ENCODE results near the gene CLCN2.
"Not testable (repeated sequence)": the region's sequence is repeated elsewhere in the genome, so short reads cannot be mapped to it uniquely, and the experiment has no call there.

CLCN2 gene

DNA sequence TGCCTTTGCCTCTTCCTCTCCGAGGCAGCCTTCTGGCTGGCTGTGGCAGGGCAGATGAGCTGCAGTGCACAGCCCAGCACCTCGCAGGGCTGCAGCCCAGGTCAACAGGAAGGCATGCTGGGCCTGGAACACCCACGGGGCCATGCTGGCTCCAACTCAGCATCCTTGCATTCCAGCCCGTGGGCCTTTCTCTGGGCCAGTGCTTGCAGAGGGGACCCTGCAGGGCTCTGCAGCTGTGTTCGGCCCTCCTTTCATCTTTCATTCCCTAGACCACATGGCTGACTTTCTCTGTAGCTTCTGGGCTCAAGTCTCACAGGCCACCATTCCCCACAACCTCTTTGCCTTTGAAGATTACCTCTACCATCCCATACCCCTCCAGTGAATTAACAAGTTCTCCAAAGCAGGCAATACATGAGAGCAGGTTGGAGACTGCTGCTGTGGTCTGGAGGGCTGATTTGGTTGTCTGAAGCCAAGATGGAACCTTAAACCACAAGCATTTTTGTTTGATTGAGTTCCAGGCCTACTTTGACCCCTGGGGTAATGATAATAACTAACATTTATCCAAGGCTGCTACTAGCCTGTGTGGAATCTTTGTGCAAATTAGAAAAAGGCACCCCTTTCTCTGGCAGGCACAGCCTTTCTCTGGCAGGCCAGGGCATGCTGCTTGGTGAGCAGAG lies 18.1 kb downstream of the CLCN2 start:
- no peak for DNase-seq

DNA sequence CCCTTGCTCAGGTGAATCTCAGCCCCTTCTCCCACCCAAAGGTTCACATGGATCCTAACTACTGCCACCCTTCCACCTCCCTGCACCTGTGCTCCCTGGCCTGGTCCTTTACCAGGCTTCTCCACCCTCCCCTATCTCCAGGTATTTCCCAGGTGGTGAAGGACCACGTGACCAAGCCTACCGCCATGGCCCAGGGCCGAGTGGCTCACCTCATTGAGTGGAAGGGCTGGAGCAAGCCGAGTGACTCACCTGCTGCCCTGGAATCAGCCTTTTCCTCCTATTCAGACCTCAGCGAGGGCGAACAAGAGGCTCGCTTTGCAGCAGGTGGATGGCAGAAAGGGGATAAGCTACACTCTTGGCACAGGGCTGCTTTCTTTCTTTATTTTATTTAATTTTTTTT lies 19.5 kb downstream of the CLCN2 start:
- DNase-seq: no peak

DNA sequence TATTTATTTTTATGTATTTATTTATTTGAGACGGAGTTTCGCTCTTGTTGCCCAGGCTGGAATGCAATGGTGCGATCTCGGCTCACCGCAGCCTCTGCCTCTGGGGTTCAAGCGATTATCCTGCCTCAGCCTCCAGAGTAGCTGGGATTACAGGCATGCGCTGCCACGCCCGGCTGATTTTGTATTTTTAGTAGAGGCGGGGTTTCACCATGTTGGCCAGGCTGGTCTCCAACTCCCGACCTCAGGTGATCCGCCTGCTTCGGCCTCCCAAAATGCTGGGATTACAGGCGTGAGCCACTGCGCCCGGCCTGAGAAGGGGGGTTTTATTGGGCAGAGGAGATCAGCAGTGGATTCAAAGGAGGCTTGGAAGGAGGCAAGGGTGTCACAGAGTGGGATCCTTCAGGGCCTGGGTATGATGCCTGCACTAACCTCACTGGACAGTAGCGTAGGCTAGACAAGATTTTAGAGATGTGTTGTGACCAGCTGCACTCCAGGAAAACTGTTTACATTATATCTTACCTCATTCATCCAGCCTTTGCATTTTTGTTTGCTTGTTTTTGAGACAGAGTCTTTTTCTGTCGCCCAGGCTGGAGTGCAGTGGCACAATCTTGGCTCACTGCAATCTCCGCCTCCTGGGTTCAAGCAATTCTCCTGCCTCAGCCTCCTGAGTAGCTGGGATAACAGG lies 21.8 kb downstream of the CLCN2 start:
- DNase-seq: not testable (repeated sequence)

DNA sequence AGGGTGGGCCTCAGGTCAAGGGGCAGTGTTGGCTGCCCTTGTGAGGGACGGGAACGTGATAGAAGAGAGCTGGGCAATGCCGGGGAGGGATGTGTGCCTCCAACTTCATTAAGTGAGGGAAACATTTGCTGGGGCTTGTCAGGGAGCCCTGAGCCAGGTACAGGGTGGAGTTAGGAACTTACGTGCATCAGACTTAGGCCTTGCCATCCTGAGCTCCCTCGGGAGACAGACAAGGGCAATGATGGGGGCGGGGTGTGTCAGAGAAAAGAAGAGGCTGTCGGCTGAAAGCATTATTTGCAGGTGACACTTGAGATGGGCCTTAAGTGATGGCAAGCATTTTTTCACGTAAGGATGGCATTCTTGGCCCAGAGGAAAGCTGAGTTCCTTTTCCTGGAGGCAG lies 22.4 kb downstream of the CLCN2 start:
- peak; percentile 85 for DNase-seq

DNA sequence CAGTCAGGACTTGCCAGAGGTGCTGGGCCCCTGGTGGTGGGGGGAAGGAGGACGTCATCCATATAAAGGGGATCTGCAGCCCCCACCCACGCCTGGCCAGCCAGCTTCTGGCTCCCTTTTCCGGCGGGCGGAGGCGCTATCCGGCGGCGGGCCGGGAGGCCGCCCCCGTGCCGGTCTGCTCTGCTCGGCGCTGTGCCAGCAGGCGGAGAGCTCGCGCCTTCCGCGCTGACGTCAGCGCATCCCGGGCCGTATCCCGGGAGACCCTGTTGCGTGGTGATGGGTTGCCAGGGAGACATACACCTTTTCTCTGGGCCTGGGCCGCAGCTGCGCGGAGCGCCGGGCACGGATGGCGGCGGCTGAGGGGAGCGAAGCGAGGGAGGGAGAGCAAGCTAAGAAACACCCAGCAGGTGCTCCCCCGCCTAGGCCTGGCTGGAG lies 22.9 kb downstream of the CLCN2 start:
- peak; percentile 94 for DNase-seq

DNA sequence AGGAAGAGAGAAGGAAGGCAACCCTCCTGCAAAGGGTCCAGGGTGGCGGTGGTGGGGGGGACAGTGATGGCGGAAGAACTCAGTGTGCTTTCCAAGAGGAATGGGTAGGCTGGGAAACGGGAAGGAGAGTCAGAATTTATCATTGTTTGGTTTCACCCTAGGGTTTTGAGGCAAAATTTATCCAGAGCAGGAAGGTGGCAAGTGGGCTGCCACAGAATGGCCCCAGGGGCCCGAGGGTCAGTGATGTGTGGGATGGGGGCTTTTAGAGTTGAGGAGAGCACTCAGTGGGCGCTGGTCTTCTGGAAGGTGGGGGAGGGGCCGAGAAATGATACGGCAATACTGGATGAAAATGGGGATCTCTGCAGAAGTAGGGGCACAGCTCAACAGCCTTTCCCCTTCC lies 23.4 kb downstream of the CLCN2 start:
- no peak for DNase-seq

DNA sequence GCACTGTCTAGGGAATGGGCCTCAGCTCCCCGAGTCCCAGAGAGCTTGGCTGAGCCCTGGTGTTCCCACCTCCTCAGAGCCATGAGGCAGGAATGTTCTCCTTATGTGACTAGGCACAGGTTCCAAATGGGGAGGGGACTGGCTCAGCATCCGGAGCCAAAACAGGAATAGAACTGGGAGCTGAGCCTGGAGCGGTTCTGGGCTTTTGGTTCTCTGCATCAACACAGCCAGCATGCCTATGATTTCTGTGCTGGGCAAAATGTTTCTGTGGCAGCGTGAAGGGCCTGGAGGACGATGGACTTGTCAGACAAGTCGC lies 24.0 kb downstream of the CLCN2 start, which contains the start of gene FAM131A:
FAM131A (plus strand) TSS at position 202 of the 316 bp plus-strand sequence; CDS start at position 233, 31 bp downstream.
- no peak for DNase-seq

DNA sequence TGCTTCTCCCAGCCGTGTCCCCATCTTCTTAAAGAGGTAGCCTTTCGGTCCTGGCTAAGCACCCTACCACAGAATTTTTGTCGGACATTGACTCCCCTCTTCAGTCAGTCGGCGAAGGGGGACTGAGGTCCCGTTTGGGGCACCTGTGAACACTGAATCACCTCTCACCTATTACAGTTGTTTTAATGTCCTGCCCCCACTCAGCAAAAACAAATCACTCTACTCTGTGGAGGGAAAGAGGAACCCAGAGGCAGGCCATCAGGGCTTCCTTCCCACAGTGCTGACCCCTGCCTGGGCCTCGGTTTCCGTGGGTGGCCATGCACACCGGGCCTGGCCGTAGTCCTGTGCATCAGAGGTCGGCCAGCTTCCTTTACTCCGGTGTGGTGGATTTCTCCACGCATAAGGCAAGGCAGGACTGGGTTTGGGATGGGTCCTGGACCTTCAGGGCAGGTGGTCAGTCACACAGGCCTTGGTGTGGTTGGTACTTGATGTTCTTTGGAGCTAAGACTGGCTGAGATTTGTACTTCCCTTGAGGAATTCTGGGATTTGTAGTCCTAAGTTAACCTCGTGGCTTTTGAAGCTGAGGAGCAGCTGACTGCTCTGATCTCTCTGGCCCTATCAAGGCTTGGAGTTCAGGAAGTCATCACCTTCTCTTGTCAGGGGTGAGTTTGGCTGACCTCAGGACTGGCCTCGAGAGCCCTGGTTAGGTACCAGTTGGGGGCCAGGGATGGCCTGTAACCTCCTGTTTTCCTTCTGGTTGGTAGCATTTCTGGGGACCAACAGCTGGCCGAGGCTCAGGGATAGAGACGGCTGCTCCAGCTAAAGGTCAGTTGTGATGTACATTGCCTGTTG lies 24.6 kb downstream of the CLCN2 start:
- peak; percentile 64 for DNase-seq

DNA sequence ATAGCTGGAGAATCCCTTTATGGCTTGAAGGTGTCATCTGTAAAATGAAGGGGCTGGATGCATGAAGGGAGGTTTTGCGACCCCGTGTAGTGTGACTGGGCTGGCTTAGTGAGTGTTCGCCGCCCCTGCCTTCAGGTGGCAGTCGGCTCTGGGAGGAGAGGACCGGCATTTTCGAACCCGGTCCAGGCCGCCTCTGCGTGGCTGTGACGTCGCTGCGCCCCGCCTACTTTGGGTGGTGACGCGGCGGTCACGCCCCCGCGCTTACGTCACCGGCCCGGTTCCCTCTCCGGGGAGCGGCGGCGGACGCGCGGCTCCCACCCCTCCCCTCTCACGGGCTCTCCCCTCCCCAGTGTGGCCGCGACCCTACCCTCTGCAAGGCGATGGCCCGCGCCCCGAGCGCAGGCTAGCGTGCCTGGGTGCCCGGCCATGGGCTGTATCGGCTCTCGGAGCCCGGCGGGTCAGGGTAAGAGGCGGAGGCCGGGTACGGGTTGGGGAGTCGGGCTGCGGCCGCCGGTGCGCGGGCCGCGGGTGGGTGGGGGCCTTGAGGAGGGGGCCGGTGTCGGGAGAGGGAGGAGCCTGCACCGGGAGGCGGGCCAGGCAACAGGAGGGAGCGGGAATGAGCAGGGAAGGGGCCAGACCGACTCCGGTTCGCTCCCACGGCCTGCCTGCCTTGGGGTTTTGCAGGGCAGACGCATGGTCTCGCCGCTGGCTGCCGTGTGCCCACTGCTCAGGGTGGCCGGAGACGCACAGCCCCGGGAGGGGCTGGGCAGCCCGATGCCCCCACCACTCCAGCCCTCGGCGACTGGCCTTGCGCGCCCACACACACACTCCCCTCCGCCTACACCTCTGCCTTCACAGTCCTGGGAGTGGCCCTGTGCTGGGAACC lies 25.5 kb downstream of the CLCN2 start:
- DNase-seq: peak; percentile 77

DNA sequence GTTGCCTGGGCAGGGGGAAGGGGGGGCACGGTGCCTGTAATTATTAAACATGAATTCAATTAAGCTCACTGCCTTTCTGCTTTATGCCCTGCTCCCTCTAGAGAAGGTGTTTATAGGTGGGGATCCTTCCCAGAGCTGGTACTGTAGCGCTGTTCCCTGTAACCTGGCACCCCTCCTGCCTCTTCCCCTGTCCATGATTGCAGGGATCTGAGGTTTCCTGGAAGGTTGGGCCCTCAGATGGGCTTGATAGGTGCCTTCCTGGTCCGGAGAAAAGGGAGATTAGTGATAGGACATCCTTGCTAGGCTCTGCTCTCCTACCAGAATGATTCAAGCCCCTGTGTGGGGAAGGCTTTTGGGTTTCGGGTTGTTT lies 26.1 kb downstream of the CLCN2 start:
- DNase-seq: peak; percentile 57

DNA sequence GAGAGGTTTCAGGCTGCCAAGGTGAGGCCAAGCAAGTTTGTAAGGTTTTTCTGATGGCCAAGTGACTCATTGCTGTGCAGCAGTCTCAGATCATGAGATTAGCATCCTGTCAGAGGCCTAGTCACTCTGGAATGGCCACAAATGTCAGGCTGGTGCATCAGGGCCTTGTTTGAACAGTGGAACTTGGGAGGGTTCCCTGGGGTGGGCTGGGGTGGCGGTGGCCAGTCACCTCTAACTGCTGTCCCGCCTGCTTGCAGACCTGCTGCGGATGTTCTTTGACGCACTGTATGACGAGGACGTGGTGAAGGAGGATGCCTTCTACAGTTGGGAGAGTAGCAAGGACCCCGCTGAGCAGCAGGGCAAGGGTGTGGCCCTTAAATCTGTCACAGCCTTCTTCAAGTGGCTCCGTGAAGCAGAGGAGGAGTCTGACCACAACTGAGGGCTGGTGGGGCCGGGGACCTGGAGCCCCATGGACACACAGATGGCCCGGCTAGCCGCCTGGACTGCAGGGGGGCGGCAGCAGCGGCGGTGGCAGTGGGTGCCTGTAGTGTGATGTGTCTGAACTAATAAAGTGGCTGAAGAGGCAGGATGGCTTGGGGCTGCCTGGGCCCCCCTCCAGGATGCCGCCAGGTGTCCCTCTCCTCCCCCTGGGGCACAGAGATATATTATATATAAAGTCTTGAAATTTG lies 26.8 kb downstream of the CLCN2 start:
- no peak for DNase-seq

DNA sequence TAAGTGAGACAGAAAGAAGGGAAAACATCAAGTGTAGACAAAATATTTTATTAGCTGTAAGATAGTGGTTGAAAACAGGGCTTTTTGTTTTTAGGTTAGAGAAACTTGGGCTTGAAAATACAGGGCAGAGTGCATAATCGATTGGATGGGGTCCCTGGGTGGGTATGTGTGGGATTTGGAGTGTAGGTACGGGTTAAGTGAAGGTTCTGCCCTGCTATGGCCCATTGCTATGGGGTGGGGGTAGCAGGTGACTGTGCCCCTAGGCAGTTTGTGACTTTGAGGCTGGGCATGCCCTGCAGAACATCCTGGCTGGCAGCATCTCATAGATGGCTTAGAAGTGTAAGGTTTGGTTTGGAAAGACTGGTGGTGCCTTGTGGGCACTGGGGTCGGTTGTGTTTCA lies 27.7 kb downstream of the CLCN2 start:
- no peak for DNase-seq

DNA sequence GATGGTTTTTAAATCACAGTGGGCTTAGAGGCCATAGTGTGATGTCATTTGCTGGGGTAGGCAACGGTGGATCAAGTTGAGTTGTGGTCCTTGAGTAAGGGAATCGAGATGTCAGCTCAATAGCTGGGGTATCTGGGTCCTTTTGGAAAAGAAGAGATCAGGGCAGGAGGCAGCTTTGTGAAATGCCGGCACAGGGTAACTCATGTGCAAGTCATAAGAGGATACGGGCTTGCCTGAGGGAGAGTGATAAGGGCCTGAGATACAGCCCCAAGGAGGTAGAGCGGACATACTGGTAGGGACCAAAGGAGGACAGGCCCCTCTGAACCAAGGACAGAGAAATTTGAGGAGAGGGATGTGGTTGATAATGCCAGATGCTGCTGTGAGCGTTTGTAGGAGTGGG lies 28.2 kb downstream of the CLCN2 start:
- no peak for DNase-seq

DNA sequence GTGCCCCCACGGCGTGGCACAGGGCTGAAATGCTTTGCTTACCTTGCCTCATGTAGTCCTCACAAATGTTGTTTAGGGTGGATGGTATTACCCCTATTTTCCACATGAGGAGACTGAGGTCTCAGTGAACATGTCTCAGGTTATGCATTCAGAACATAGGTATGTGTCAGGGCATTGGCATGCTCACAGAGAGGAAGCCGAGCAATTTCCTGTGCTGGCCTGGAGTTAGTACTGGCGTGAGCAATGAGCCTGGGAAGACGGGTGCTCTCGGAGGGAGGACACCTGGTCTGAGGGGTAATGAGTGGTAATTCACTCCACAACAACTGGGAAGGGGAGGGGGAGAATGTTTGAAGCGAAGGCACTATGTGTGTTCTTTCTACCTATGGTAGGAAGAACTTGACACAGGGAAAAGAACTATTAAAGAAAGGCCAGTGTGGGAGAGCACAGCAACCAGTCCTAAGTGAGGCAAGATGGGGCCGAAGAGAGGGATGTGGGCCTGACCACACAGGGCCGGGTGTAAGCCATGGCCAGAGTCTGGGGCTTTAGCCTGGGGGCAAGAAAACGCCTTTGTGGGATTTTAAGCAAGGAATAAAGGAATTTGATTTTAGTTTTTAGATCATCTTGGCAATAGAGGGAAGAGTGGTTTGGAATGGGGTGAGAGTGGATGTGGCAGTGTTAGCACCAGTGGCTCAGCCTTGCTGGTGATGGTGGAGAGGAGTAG lies 28.9 kb downstream of the CLCN2 start:
- no peak for DNase-seq

DNA sequence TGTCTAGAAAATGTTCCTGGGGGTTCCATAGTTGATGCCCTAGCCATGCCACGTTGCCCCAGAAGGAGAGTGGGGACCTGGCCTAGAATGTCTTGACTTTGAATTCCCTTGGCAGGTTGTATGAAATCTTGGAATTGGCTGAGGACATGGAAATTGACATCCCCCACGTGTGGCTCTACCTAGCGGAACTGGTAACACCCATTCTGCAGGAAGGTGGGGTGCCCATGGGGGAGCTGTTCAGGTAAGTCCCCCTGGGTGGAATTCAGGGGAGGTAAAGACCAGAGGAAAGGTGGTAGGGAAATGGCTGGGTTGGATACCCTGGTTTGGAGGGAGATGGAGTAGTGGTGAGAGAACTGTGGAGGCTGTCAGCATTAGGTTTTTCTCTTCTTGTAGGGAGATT lies 32.9 kb downstream of the CLCN2 start:
- DNase-seq: no peak

DNA sequence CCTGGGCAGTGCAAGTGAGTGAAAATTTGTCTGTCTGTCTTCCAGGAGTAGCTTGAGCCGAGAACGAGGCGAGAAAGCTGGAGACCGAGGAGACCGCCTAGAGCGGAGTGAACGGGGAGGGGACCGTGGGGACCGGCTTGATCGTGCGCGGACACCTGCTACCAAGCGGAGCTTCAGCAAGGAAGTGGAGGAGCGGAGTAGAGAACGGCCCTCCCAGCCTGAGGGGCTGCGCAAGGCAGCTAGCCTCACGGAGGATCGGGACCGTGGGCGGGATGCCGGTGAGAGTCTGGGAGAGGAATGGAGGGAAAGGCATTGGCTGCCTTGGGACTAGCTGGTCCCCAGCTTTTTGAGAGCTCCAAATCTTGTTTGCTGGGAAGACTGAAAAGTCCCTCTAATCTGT lies 34.2 kb downstream of the CLCN2 start:
- no peak for DNase-seq

DNA sequence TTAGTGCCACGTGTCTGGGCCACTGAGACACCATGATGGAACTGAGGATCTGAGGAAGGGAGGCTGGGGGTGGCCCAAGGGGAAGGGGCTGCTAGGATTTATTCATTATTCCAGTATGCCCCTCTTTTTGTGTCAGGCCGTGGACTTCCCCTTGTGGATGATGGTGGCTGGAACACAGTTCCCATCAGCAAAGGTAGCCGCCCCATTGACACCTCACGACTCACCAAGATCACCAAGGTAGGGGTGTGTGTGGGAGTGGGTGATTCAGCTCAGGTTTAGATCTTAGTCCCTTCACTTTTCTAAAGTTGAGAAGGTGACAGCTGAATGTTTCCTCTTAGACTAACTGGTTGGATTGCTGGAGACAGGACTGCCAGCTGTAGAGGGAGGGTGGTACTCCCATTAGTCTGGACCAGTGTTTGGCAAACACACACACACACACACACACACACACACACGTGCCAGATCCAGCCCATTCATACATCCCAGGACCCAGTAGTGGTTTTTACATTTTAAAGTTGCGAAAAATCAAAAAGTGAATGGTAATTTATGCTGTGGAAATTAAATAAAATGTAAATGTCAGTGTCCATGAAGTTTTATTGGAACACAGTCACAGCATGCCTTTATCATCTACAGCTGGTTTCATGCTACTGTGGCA lies 35.6 kb downstream of the CLCN2 start:
- DNase-seq: no peak

DNA sequence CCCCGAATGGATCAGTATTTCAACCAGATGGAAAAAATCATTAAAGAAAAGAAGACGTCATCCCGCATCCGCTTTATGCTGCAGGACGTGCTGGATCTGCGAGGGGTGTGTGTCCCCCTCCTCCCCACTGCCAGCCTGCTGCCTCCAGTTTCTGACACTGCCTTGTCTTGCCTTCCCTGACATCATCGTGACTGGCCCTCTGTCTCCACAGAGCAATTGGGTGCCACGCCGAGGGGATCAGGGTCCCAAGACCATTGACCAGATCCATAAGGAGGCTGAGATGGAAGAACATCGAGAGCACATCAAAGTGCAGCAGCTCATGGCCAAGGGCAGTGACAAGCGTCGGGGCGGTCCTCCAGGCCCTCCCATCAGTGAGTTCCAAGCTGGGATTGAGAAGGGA lies 36.1 kb downstream of the CLCN2 start:
- DNase-seq: no peak

DNA sequence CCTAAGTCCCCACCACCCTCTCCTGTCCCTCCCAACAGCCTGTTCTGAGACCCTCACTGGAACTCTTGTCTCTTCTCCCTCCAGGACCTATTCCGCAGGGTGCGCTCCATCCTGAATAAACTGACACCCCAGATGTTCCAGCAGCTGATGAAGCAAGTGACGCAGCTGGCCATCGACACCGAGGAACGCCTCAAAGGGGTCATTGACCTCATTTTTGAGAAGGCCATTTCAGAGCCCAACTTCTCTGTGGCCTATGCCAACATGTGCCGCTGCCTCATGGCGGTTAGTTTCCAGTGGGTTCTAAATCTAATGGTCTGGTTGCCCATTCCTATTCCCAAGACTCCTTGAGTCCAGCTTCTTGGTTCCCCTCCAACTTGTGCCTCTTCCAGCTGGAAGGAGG lies 37.7 kb downstream of the CLCN2 start:
- no peak for DNase-seq

DNA sequence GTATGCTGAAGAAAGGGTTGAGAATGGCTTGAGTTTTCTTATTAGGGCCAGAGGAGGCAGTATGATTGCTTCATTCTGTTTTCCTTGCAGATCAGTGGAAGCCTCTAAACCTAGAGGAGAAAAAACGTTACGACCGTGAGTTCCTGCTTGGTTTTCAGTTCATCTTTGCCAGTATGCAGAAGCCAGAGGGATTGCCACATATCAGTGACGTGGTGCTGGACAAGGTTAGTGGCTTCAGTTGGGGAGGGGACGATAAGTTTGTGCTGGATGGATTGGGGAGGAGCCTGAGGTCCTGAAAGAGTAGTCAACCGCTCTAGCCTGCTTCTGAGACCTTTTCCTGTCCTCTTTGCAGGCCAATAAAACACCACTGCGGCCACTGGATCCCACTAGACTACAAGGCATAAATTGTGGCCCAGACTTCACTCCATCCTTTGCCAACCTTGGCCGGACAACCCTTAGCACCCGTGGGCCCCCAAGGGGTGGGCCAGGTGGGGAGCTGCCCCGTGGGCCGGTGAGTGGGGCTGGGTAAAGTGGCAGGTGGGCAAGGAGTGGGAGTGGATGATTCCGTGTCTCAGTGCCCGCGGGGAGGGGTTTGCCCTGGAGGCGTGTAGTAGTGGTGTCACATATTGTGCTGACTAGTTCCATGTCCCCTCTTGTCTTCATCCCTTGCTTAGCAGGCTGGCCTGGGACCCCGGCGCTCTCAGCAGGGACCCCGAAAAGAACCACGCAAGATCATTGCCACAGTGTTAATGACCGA lies 38.5 kb downstream of the CLCN2 start:
- no peak for DNase-seq
